ENCODE results near the gene SYNJ2.

- TF ChIP-seq, protein P1, sequence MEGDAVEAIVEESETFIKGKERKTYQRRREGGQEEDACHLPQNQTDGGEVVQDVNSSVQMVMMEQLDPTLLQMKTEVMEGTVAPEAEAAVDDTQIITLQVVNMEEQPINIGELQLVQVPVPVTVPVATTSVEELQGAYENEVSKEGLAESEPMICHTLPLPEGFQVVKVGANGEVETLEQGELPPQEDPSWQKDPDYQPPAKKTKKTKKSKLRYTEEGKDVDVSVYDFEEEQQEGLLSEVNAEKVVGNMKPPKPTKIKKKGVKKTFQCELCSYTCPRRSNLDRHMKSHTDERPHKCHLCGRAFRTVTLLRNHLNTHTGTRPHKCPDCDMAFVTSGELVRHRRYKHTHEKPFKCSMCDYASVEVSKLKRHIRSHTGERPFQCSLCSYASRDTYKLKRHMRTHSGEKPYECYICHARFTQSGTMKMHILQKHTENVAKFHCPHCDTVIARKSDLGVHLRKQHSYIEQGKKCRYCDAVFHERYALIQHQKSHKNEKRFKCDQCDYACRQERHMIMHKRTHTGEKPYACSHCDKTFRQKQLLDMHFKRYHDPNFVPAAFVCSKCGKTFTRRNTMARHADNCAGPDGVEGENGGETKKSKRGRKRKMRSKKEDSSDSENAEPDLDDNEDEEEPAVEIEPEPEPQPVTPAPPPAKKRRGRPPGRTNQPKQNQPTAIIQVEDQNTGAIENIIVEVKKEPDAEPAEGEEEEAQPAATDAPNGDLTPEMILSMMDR (IDR thresholded peaks at IDR 0.05), result no peak
- no peak for TF ChIP-seq POLR2A (IDR thresholded peaks at IDR 0.05)
Observed at GRCh38 chr6:158070513-158070912, 88.8 kb downstream of the SYNJ2 start.

Measured in heart left ventricle (tissue), 13 donors.